ENCODE results near the gene RABIF. TPM values are rescaled to one million over a fixed set of nuclear protein-coding genes. Genes with fewer than 3 reads are reported as not detected.

Gene RABIF
- total RNA-seq, 1 donor from 2014 or later, result 11.1 TPM

DNA sequence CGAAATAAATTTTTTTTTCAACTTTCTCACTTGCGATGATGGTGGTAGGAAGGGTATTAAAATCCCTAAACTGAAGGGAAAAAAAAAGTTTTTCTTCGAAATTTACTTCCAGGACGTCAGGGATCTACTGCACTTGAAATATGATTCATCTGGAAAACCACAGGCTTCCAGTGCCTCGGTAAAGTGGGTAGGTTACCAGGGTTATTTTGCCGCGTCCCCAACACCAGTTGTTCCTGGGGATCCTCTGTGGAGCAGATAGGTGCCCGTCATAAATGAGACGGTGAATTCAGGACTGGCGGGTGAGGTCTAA, 773 bp downstream of the RABIF start:
- peaks cover 23% of the 10 kb centered on the region for H4K20me1 ChIP-seq (ENCODE audit: insufficient read depth, low read length)
- peak overlapping the region; percentile 91 for H2AFZ ChIP-seq (ENCODE audit: low read depth, low read length)
- Mint-ChIP-seq H3K27me3 (ENCODE audit: low read depth, unreplicated experiment) (no peaks in the 10 kb centered on the region), H3K9me3 (ENCODE audit: unreplicated experiment) (no peaks in the 10 kb centered on the region), H3K4me1 (ENCODE audit: low read depth, unreplicated experiment) (peaks cover 9% of the 10 kb centered on the region), H3K36me3 (ENCODE audit: low read depth, unreplicated experiment) (peaks cover 8% of the 10 kb centered on the region), H3K4me3 (ENCODE audit: unreplicated experiment) (peak overlapping the region; percentile 95), H3K27ac (ENCODE audit: unreplicated experiment) (peak overlapping the region; percentile 21)
- H3K36me3 ChIP-seq (ENCODE audit: insufficient read depth, low read length), result peaks cover 13% of the 10 kb centered on the region
- no peaks in the 10 kb centered on the region for H3K9me3 ChIP-seq (ENCODE audit: insufficient read depth, low read depth, low read length)
- peak; percentile 56 for DNase-seq (ENCODE audit: low read depth)
- peak overlapping the region; percentile 91 for H3K4me2 ChIP-seq (ENCODE audit: low read length)
- H3K27me3 ChIP-seq (ENCODE audit: insufficient read depth, low read length), result no peaks in the 10 kb centered on the region
- peaks cover 36% of the 10 kb centered on the region for H3K79me2 ChIP-seq (ENCODE audit: insufficient read depth, low read length)
- TF ChIP-seq EZH2 (IDR thresholded peaks at IDR 0.05; ENCODE audit: insufficient read depth, low read length), result no peak
- H3K4me1 ChIP-seq (ENCODE audit: insufficient read depth, low read length), result peaks cover 9% of the 10 kb centered on the region
- H3K4me3 ChIP-seq (ENCODE audit: insufficient read depth, low read depth, low read length), result peak overlapping the region; percentile 75
- H3K9ac ChIP-seq (ENCODE audit: low read length), result peak overlapping the region; percentile 82
- no peak for FAIRE-seq
- peak overlapping the region; percentile 76 for H3K27ac ChIP-seq (ENCODE audit: low read depth, low read length)

DNA sequence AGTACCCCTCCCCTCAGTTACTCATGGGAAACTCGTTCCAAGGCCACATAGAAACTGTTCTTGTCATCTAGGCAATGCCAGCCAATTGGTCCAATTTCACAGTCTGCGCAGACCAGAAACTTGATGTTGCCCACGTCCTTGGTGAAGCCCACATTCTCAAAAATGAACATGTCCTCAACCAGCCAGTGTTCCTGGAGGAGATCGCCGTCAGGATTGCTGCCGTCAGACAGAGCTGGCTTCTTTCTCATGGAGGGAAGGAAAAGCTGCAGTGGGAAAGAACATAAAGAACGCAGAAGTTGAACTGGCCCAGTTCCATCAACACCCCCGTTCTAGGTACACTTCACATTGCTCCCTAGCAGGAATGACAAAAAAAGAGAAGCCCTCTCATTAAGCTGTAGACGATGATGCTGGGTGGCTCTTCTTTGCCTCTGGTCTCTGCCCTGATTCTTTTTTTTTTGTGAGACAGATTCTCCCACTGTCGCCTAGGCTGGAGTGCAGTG, 7.9 kb downstream of the RABIF start:
- no peaks in the 10 kb centered on the region for H3K27me3 ChIP-seq (ENCODE audit: insufficient read depth, low read length)
- H3K4me1 ChIP-seq (ENCODE audit: insufficient read depth, low read length), result no peaks in the 10 kb centered on the region
- Mint-ChIP-seq H3K27ac (ENCODE audit: unreplicated experiment) (no peak overlapping the region), H3K9me3 (ENCODE audit: unreplicated experiment) (no peaks in the 10 kb centered on the region), H3K27me3 (ENCODE audit: low read depth, unreplicated experiment) (no peaks in the 10 kb centered on the region), H3K4me3 (ENCODE audit: unreplicated experiment) (no peak overlapping the region), H3K4me1 (ENCODE audit: low read depth, unreplicated experiment) (no peaks in the 10 kb centered on the region), H3K36me3 (ENCODE audit: low read depth, unreplicated experiment) (peaks cover 7% of the 10 kb centered on the region)
- no peak overlapping the region for H3K9ac ChIP-seq (ENCODE audit: low read length)
- H4K20me1 ChIP-seq (ENCODE audit: insufficient read depth, low read length), result peaks cover 44% of the 10 kb centered on the region
- no peak for DNase-seq (ENCODE audit: low read depth)
- H3K4me2 ChIP-seq (ENCODE audit: low read length), result no peak overlapping the region
- H3K4me3 ChIP-seq (ENCODE audit: insufficient read depth, low read depth, low read length), result no peak overlapping the region
- FAIRE-seq, result no peak
- no peak for TF ChIP-seq EZH2 (IDR thresholded peaks at IDR 0.05; ENCODE audit: insufficient read depth, low read length)
- TF ChIP-seq, protein P1, sequence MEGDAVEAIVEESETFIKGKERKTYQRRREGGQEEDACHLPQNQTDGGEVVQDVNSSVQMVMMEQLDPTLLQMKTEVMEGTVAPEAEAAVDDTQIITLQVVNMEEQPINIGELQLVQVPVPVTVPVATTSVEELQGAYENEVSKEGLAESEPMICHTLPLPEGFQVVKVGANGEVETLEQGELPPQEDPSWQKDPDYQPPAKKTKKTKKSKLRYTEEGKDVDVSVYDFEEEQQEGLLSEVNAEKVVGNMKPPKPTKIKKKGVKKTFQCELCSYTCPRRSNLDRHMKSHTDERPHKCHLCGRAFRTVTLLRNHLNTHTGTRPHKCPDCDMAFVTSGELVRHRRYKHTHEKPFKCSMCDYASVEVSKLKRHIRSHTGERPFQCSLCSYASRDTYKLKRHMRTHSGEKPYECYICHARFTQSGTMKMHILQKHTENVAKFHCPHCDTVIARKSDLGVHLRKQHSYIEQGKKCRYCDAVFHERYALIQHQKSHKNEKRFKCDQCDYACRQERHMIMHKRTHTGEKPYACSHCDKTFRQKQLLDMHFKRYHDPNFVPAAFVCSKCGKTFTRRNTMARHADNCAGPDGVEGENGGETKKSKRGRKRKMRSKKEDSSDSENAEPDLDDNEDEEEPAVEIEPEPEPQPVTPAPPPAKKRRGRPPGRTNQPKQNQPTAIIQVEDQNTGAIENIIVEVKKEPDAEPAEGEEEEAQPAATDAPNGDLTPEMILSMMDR (IDR thresholded peaks at IDR 0.05; ENCODE audit: insufficient read depth, low read depth, low read length), result no peak
- H2AFZ ChIP-seq (ENCODE audit: low read depth, low read length), result no peak overlapping the region
- H3K9me3 ChIP-seq (ENCODE audit: insufficient read depth, low read depth, low read length), result no peaks in the 10 kb centered on the region
- peaks cover 34% of the 10 kb centered on the region for H3K79me2 ChIP-seq (ENCODE audit: insufficient read depth, low read length)
- no peak overlapping the region for H3K27ac ChIP-seq (ENCODE audit: low read depth, low read length)
- H3K36me3 ChIP-seq (ENCODE audit: insufficient read depth, low read length), result peaks cover 17% of the 10 kb centered on the region

DNA sequence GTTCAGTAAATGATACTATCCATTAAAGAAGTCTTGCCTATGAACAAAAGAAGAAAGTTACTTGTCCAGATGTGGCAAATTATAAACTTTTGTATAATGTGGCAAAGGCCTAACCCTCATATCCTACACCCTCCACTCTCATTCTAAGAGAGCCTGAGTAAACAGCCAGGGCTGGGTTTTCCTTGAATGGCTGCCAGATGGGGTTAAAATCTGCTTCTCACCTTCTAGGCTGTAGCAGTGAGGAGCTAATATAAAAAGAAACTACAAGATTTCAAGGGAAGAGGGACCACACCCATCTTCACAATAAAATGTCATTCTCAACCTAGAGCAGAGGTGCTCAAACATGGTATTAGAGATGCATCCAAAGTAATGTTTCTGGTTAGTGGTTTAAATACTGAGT, 8.9 kb downstream of the RABIF start:
- H3K36me3 ChIP-seq (ENCODE audit: insufficient read depth, low read length), result peaks cover 17% of the 10 kb centered on the region
- no peaks in the 10 kb centered on the region for H3K9me3 ChIP-seq (ENCODE audit: insufficient read depth, low read depth, low read length)
- H3K27me3 Mint-ChIP-seq (ENCODE audit: low read depth, unreplicated experiment), result no peaks in the 10 kb centered on the region
- TF ChIP-seq, protein P1 (IDR thresholded peaks at IDR 0.05; ENCODE audit: insufficient read depth, low read depth, low read length), result no peak
- TF ChIP-seq EZH2 (IDR thresholded peaks at IDR 0.05; ENCODE audit: insufficient read depth, low read length), result no peak
- peaks cover 35% of the 10 kb centered on the region for H4K20me1 ChIP-seq (ENCODE audit: insufficient read depth, low read length)
- H3K4me3 ChIP-seq (ENCODE audit: insufficient read depth, low read depth, low read length), result no peak overlapping the region
- H3K36me3 Mint-ChIP-seq (ENCODE audit: low read depth, unreplicated experiment), result peaks cover 7% of the 10 kb centered on the region
- H3K4me1 ChIP-seq (ENCODE audit: insufficient read depth, low read length), result no peaks in the 10 kb centered on the region
- H3K9ac ChIP-seq (ENCODE audit: low read length), result no peak overlapping the region
- H3K27ac ChIP-seq (ENCODE audit: low read depth, low read length), result no peak overlapping the region
- DNase-seq (ENCODE audit: low read depth), result no peak
- no peak overlapping the region for H3K27ac Mint-ChIP-seq (ENCODE audit: unreplicated experiment)
- no peaks in the 10 kb centered on the region for H3K27me3 ChIP-seq (ENCODE audit: insufficient read depth, low read length)
- no peaks in the 10 kb centered on the region for H3K9me3 Mint-ChIP-seq (ENCODE audit: unreplicated experiment)
- FAIRE-seq, result no peak
- H2AFZ ChIP-seq (ENCODE audit: low read depth, low read length), result no peak overlapping the region
- H3K79me2 ChIP-seq (ENCODE audit: insufficient read depth, low read length), result peaks cover 26% of the 10 kb centered on the region
- H3K4me2 ChIP-seq (ENCODE audit: low read length), result no peak overlapping the region
- H3K4me1 Mint-ChIP-seq (ENCODE audit: low read depth, unreplicated experiment), result no peaks in the 10 kb centered on the region
- H3K4me3 Mint-ChIP-seq (ENCODE audit: unreplicated experiment), result no peak overlapping the region
